Breast epithelium (tissue), 4 donors: ENCODE measurements around the gene SMAD7. TPM values are rescaled to one million over a fixed set of nuclear protein-coding genes. Genes with fewer than 3 reads are reported as not detected.
A peak's percentile ranks its signal among the peaks of the same experiment; 100 is the strongest.

Source experiments
- DNase-seq, 2 donors: peaks; one replicate each; pipeline ENCODE4 v3.0.0-alpha.2; 2019; ENCODE audit warnings: low spot score in 2 of 2
- H3K27ac ChIP-seq, 2 donors: fragments of 200-600 bp; sonication (generic) in 1 of 2; one replicate each; pipeline ENCODE4 v1.5.1; 2016 to 2019; ENCODE audit warnings: mild to moderate bottlenecking in 1 of 2
- H3K27me3 ChIP-seq, 2 donors: fragments of 200-600 bp; sonication (generic) in 1 of 2; one replicate each; pipeline versions ENCODE4 v1.5.1 to v1.6.0; 2017 to 2019; ENCODE audit warnings: control low read depth in 1 of 2, mild to moderate bottlenecking in 1 of 2
- H3K36me3 ChIP-seq: fragments of 200-600 bp; one replicate; pipeline ENCODE4 v1.5.1; 2019
- H3K4me1 ChIP-seq, 2 donors: fragments of 200-600 bp; sonication (generic); one replicate each; pipeline ENCODE4 v1.5.1; 2016 to 2019; ENCODE audit warnings: control low read depth in 1 of 2
- H3K4me3 ChIP-seq, 3 donors: fragments of 200-600 bp; sonication (generic); 1 replicate in 2 of 3; 2 replicates in 1 of 3; pipeline ENCODE4 v1.5.1; 2016 to 2019; ENCODE audit warnings: mild to moderate bottlenecking in 3 of 3, moderate library complexity in 2 of 3
- H3K9me3 ChIP-seq, 2 donors: fragments of 200-600 bp; sonication (generic) in 1 of 2; one replicate each; pipeline ENCODE4 v1.5.1; 2016 to 2019; ENCODE audit warnings: control low read depth in 1 of 2
- POLR2A ChIP-seq: fragments of 450-650 bp; IDR thresholded peaks from one replicate; pipeline ENCODE4 v1.6.1; 2016; ENCODE audit warnings: antibody characterized with exemption, mild to moderate bottlenecking, moderate library complexity
- POLR2AphosphoS5 ChIP-seq, 3 donors: sonication (generic); formaldehyde crosslinking; IDR thresholded peaks; one replicate each; pipeline ENCODE4 v1.6.1; 2017; ENCODE audit warnings: antibody characterized with exemption in 3 of 3
- intact Hi-C: fragments of 100-400 bp; cut with DNase I; formaldehyde crosslinking; loops from one replicate; pipeline ENCODE4 v1.15.1; 2023; ENCODE audit warnings: low total_unique reads
- total RNA-seq, 3 donors: library from RNA; depleted of rRNA; stranded (reverse); fragments of >200 nt; gene quantifications; one replicate each; pipeline ENCODE4 v1.1.0, GENCODE V29; 2016
- TF ChIP-seq, protein P1 (sequence below), 3 donors: fragments of 450-650 bp; IDR thresholded peaks; one replicate each; pipeline ENCODE4 v1.5.1; 2016 to 2017; ENCODE audit warnings: antibody characterized with exemption in 3 of 3, mild to moderate bottlenecking in 3 of 3, moderate library complexity in 3 of 3

Gene SMAD7
- total RNA-seq, 3 donors from 2014 or later, result 17.4 to 21.2 (median 20.6) TPM

DNA sequence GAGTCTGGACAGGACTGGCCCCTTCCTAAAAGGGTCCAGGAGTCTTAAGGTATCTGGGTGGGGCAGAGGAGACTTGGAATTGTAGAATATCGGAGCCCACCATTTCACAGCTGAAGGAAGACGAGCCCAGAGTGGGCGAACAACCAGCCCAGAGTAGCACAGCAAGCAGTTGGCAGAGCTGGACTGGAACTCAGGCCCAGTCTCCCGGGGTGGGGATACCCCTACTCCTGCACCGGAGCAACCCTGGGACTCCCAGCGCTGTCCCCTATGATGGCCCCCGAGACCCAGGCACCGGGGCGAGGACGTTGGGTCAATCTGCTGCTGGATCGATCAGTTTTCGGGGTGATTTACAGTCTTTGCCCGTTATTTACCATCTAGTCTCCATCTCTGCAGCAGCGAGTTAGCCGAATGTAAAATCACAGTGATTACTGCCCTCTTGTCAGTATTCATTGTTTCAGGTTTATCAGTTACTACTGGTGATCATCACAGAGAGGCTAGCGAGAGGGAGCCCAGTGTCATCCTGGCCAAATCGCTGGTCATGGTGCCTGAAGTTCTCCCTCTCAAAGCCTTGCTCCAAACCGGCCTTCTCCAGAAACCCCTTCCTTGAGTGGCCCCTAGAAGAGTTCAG is 75.3 kb downstream of the SMAD7 start:
- no peak overlapping the region for H3K27ac ChIP-seq
- intact Hi-C loops, result no loop called here
- no peak for DNase-seq
- no peaks in the 10 kb centered on the region for H3K36me3 ChIP-seq
- H3K9me3 ChIP-seq, result no peaks in the 10 kb centered on the region
- H3K4me3 ChIP-seq, result no peak overlapping the region
- TF ChIP-seq, protein P1, sequence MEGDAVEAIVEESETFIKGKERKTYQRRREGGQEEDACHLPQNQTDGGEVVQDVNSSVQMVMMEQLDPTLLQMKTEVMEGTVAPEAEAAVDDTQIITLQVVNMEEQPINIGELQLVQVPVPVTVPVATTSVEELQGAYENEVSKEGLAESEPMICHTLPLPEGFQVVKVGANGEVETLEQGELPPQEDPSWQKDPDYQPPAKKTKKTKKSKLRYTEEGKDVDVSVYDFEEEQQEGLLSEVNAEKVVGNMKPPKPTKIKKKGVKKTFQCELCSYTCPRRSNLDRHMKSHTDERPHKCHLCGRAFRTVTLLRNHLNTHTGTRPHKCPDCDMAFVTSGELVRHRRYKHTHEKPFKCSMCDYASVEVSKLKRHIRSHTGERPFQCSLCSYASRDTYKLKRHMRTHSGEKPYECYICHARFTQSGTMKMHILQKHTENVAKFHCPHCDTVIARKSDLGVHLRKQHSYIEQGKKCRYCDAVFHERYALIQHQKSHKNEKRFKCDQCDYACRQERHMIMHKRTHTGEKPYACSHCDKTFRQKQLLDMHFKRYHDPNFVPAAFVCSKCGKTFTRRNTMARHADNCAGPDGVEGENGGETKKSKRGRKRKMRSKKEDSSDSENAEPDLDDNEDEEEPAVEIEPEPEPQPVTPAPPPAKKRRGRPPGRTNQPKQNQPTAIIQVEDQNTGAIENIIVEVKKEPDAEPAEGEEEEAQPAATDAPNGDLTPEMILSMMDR (IDR thresholded peaks at IDR 0.05), result no peak
- TF ChIP-seq POLR2AphosphoS5 (IDR thresholded peaks at IDR 0.05) (no peak), POLR2A (no peak)
- H3K27me3 ChIP-seq, result no peaks in the 10 kb centered on the region
- no peaks in the 10 kb centered on the region for H3K4me1 ChIP-seq

DNA sequence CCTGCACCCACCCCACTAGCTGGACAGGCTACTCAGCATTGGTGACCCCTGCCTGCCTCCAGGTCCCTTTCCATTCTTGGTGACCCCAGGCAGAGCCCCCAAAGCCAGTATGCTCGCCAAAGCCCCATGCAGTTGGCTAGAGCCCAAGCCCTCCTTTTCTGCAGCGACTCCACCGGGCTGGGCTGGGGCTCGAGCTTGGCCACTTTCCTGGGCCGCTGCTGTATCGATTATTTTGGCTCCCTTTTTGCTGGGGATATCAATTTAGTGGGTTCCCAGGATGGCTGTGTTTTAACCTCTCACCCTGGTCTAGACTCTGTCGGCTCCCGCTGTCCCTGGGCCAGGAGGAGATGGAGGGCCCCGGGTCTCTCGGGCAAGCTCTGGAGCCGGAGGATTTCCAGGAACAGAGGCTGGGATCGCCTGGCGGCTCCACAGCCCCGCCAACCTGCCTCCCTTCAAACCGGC is 76.0 kb downstream of the SMAD7 start:
- no peaks in the 10 kb centered on the region for H3K27me3 ChIP-seq
- no peaks in the 10 kb centered on the region for H3K9me3 ChIP-seq
- intact Hi-C loops, result no loop called here
- H3K36me3 ChIP-seq, result no peaks in the 10 kb centered on the region
- TF ChIP-seq POLR2A (no peak), POLR2AphosphoS5 (IDR thresholded peaks at IDR 0.05) (no peak)
- TF ChIP-seq, protein P1 (IDR thresholded peaks at IDR 0.05), result no peak
- H3K27ac ChIP-seq, result no peak overlapping the region
- no peaks in the 10 kb centered on the region for H3K4me1 ChIP-seq
- no peak for DNase-seq
- H3K4me3 ChIP-seq, result no peak overlapping the region

GRCh38 chr18:48874233-48874632 is 76.5 kb downstream of the SMAD7 start:
- Histone ChIP-seq H3K4me3 (no peak overlapping the region), H3K9me3 (no peaks in the 10 kb centered on the region), H3K36me3 (no peaks in the 10 kb centered on the region), H3K27me3 (no peaks in the 10 kb centered on the region), H3K27ac (peak overlapping the region in 1 of 2 donors; percentile 53), H3K4me1 (no peaks in the 10 kb centered on the region)
- DNase-seq, result no peak
- intact Hi-C loops, result no loop called here
- TF ChIP-seq POLR2AphosphoS5 (IDR thresholded peaks at IDR 0.05) (no peak), POLR2A (no peak)
- TF ChIP-seq, protein P1 (IDR thresholded peaks at IDR 0.05), result no peak

GRCh38 chr18:48872234-48873145 is 78.3 kb downstream of the SMAD7 start:
- Histone ChIP-seq H3K27ac (peak overlapping the region; percentile 53 to 54), H3K9me3 (no peaks in the 10 kb centered on the region), H3K27me3 (no peaks in the 10 kb centered on the region), H3K36me3 (no peaks in the 10 kb centered on the region), H3K4me1 (no peaks in the 10 kb centered on the region), H3K4me3 (no peak overlapping the region)
- intact Hi-C loops, result no loop called here
- TF ChIP-seq, protein P1 (IDR thresholded peaks at IDR 0.05), result no peak
- TF ChIP-seq POLR2A (no peak), POLR2AphosphoS5 (IDR thresholded peaks at IDR 0.05) (no peak)
- no peak for DNase-seq
